Mesodermal cell (in vitro differentiated cells): Measurements from ENCODE around the gene RFC1.
"Not testable (repeated sequence)": the region's sequence is repeated elsewhere in the genome, so short reads cannot be mapped to it uniquely, and the experiment has no call there.

Source experiments
- H3K27ac ChIP-seq: 2 replicates; pipeline ENCODE4 v1.7.0; 2013; ENCODE audit warnings: mild to moderate bottlenecking, low read depth, low read length, moderate library complexity; ENCODE audit not compliant: severe bottlenecking
- H3K36me3 ChIP-seq: 2 replicates; pipeline ENCODE4 v1.7.1; 2013; ENCODE audit warnings: mild to moderate bottlenecking, low read length, moderate library complexity; ENCODE audit not compliant: control insufficient read depth, insufficient read depth
- H3K4me1 ChIP-seq: one replicate; pipeline ENCODE4 v1.7.1; 2013; ENCODE audit warnings: mild to moderate bottlenecking, low read length; ENCODE audit not compliant: insufficient read depth, control insufficient read depth, poor library complexity, severe bottlenecking
- H3K4me3 ChIP-seq: 2 replicates; pipeline ENCODE4 v1.7.0; 2013; ENCODE audit warnings: low read length, control low read depth, mild to moderate bottlenecking; ENCODE audit not compliant: insufficient read depth, poor library complexity, severe bottlenecking; ENCODE audit errors: extremely low read depth
- H3K9me3 ChIP-seq: 2 replicates; pipeline ENCODE4 v1.7.1; 2013; ENCODE audit warnings: mild to moderate bottlenecking, low read length, moderate library complexity; ENCODE audit not compliant: control insufficient read depth
- WGBS, 2 experiments: methylation state at CpG; one replicate each; pipeline ENCODE4 v1.1.5; 2013; ENCODE audit warnings: missing lambda C conversion rate in 2 of 2; ENCODE audit not compliant: insufficient coverage in 2 of 2; 5-methylcytosine and 5-hydroxymethylcytosine counted together

The RFC1 gene

DNA sequence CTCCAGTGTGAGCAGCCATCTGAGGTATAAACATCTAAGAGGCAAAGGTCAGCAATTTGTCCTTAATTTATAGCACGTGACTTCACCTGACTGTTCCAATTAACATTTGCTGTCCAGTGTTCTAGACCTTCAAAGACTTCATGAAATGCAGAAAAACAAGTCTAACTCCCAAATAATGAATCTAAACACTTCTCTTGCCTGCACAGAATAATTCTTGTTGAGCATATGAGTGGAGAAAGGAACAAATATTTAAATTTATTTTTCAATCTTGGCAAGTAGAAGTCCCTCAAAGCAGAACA is 12.0 kb downstream of the RFC1 start:
- Histone ChIP-seq H3K36me3 (peaks cover 25% of the 10 kb centered on the region), H3K27ac (no peak overlapping the region), H3K4me3 (no peak overlapping the region), H3K9me3 (no peaks in the 10 kb centered on the region), H3K4me1 (no peaks in the 10 kb centered on the region)
- 100% methylated on average over 1 of the region's 1 CpG for WGBS, 2 experiments

DNA sequence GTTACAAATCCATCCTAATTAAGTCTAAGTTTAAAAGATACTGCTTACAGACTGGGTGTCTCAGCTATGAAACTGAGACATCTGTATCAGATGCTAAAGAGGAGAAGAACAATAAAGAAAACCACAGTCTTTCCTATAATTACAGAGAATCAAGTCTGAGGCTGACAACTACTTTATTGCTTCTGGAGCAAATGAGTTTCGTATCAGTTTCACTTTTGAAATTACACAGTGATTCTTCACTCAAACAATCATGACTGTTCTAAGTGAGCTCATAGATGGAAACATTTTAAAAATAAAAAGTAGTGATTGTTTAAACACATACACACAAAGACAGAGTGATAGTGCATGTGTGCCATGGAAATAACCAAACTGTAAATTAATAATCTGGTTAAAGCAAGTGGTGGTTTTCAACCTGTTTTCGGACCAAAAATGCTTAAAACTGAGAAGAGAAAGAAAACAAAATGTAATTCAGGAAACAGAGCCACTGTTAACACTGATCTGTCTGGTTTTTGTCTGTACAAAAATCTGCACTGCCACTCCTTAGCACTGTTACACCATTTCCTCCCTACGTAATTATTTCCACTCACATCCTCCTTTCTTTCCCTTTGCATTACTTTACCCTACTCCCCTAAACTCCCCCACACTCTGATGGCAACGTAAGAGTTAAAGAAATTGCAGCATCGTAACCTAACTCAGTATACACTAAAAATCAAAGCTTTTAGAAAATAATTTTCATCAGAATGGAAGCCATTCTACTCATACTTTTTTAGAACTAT is 12.5 kb downstream of the RFC1 start:
- H3K9me3 ChIP-seq = no peaks in the 10 kb centered on the region
- H3K4me1 ChIP-seq = no peaks in the 10 kb centered on the region
- peaks cover 26% of the 10 kb centered on the region for H3K36me3 ChIP-seq
- WGBS, 2 experiments = 85% methylated on average over 3 to 4 of the region's 5 CpGs
- no peak overlapping the region for H3K4me3 ChIP-seq
- peak overlapping the region; percentile 51 for H3K27ac ChIP-seq

DNA sequence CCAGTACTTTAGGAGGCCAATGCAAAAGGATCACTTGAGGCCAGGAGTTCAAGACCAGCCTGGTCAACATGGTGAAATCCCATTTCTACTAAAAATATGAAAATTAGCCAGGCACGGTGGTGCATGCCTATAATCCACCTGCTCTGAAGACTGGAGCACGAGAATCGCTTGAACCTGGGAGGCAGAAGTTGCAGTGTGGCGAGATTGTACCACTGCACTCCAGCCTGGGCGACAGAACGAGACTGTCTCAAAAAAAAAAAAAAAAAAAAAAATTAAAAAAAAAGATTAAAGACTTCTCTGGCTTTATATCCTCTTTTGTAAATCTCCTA is 13.0 kb downstream of the RFC1 start:
- peaks cover 28% of the 10 kb centered on the region for H3K36me3 ChIP-seq
- 100% methylated on average over 3 of the region's 6 CpGs; no CpG with 5 or more reads in 1 of the 2 experiments for WGBS, 2 experiments
- not testable (repeated sequence) for H3K4me3 ChIP-seq, H3K27ac ChIP-seq, H3K4me1 ChIP-seq, H3K9me3 ChIP-seq

DNA sequence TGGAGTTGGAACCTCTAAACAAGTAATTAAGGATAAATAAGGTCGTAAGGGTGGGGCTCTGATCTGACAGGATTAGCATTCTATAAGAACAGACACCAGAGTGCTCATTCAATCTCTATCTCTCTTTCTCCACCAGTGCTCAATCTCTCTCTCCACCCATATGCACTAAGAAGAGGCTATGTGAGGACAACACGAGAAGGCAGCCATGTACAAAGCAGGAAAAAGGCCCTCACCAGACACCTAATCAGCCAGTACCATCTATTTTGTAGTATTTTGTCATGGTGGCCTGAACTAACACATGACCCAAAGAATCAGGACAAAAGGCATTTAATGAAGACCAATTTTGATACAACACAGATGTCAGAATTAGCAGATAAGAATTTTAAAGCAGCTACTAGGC is 16.8 kb downstream of the RFC1 start:
- Histone ChIP-seq H3K4me3 (no peak overlapping the region), H3K4me1 (no peaks in the 10 kb centered on the region), H3K36me3 (peaks cover 38% of the 10 kb centered on the region), H3K9me3 (no peaks in the 10 kb centered on the region), H3K27ac (no peak overlapping the region)
- WGBS, 2 experiments = no CpG with 5 or more reads among the region's 2 CpGs

DNA sequence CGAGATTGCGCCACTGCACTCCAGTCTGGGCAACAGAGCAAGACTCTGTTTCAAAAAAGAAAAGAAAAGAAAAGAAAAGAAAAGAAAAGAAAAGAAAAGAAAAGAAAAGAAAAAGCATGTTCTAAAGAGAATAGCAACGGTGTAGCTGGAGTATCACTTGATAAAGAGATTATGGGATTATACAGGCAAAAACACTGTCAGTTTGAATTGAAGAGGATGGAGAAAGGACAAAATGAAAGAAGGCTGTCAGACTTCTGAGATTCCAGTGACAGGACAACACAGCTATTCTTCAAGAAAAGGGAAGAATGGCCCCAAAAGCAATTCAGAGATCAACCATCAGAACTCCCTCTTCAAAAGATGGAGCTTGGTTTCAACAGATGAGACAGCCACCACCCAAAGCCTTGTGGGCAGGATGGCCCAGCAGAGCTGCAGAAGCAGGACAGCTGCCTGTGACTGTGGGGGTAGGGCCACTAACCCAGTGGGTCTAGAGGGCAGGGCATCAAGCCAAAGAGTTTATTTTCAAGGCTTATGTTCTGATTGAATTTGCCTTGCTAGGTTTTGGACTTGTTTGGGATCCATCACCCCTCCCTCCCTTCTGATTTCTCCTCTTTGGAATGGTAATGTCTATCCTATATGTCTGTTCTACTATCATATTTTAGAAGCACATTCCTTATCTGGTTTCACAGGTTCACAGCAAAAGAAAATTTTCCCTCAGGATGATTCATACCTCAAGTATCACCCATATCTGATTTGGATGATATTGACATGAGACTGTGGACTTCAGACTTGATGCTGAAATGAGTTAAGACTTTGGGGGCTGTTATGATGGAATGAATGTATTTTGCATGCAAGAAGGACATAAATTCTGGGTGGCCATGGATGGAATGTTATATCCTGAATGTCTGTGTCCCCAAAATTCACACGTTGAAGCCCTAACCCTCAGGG is 17.5 kb downstream of the RFC1 start:
- Histone ChIP-seq H3K36me3 (peaks cover 42% of the 10 kb centered on the region), H3K9me3 (no peaks in the 10 kb centered on the region), H3K4me1 (no peaks in the 10 kb centered on the region), H3K4me3 (no peak overlapping the region), H3K27ac (no peak overlapping the region)
- 91 to 94% methylated on average over 1 to 2 of the region's 4 CpGs for WGBS, 2 experiments

DNA sequence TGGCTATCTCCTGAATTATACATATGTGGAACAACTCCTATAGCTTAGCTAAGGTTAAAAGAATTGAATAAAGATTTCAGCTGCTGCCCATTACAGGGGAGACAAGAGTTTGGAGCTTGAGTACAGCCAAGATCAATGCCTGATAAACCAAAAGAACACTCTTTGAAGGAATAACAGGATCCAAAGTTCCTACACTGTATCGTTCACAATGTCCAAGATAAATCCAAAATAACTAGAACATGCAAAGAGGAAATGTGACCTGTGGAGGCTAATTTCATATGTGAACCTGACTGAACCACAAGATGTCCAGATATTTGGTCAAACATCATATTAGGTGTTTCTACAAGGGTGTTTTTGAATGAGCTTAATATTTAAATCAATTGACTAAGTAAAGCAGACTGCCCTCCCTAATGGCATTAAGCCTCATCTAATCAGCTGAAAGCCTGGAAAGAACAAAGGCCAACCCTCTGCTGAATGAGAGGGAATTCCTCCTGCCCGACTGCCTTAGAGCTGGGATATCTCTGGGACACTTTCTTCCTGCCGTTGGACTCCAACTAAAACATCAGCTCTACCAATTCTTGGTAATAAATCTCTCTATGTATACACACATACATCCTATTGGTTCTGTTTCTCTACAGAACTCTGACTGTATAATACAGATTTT is 19.2 kb downstream of the RFC1 start:
- Histone ChIP-seq H3K36me3 (peaks cover 52% of the 10 kb centered on the region), H3K9me3 (no peaks in the 10 kb centered on the region), H3K4me3 (no peak overlapping the region), H3K27ac (no peak overlapping the region), H3K4me1 (no peaks in the 10 kb centered on the region)
- WGBS, 2 experiments = 79% methylated on average over 2 of the region's 3 CpGs; no CpG with 5 or more reads in 1 of the 2 experiments

DNA sequence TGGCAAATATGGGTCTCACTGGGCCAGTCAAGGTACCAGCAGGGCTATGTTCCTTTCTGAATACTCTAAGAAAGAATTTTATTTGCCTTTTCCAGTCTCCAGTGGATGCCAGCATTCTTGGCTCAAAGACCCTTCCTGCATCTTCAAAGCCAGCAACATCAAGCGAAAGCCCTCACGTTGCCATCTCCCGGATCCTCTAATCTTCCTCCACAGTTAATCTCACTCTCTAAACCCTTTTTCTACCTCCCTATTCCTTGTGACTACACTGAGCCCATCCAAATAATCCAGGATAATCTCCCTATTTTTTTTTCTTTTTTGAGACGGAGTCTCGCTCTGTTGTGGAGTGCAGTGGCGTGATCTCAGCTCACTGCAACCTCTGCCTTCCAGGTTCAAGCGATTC is 23.4 kb downstream of the RFC1 start:
- H3K27ac ChIP-seq = peak overlapping the region; percentile 6
- H3K4me1 ChIP-seq = no peaks in the 10 kb centered on the region
- peaks cover 33% of the 10 kb centered on the region for H3K36me3 ChIP-seq
- 99% methylated on average over 6 to 7 of the region's 7 CpGs for WGBS, 2 experiments
- H3K9me3 ChIP-seq = no peaks in the 10 kb centered on the region
- H3K4me3 ChIP-seq = no peak overlapping the region

DNA sequence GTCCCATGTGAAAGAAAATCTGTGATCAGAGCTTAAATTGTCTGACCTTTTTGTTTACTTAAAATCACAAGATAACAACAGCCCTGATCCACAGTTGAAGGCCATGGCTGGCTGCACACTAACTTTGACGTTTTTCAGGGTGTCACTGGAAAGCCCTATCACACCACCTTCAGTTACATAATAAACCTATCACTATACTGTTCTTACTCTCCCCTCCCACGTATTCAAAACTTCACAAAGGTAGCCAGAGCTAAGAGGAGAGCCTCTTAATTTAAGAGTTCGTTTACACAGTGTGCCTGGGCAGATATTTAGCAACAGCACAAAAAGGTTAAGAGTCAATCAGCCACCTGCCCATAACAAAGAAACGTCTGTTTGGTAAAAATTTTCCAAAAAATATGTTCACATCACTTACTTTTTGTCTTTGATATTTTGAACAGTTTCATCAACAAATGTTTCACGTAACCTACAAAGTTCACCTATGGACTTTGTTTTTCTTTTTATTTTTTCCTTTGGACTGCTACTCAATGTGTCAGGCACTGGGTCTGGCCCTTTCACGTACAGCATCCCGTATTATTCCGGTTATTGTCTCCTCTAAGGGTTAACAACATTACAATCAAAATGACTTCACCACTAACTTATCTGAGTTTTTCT is 25.0 kb downstream of the RFC1 start:
- no peaks in the 10 kb centered on the region for H3K9me3 ChIP-seq
- no peaks in the 10 kb centered on the region for H3K4me1 ChIP-seq
- H3K27ac ChIP-seq = no peak overlapping the region
- 88 to 90% methylated on average over 7 to 8 of the region's 8 CpGs for WGBS, 2 experiments
- no peak overlapping the region for H3K4me3 ChIP-seq
- H3K36me3 ChIP-seq = peaks cover 27% of the 10 kb centered on the region

DNA sequence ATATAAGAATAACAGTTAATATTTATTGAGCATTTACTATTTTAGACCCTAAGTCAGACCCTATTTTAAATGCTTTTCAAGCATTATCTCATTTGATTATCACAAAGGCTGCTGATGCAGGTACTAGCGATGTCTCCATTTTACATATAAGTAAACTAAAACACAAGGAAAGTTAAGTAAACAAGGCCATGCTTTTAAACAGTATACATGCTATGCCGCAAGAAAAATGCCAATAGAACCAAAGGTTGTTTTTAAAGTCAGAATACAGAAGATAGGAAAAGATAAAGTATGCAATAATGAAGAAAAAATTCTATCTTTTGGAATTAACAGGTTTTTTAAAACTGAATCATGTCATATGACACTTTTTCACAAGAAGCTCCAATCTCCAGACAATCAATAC is 26.2 kb downstream of the RFC1 start:
- no CpG with 5 or more reads among the region's 2 CpGs for WGBS, 2 experiments

DNA sequence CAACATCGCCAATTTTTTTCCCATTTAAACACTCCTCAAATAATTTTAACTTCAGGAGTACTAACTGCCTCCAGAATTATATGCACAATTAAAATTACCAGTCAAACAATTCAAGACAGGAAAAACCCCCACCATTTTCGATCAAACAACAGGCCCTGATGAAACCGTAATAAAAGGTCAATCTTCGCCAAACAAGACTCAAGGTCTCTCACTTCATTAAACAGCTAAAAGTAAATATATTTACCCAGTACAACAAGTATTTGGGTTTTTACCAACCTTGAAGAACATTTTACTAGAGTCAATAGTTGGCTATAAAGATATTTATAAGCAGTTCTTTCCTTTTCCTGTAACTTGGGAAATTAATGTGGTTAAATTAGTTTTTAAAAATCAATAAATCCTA is 28.3 kb downstream of the RFC1 start:
- Histone ChIP-seq H3K27ac (no peak overlapping the region), H3K36me3 (peaks cover 17% of the 10 kb centered on the region), H3K4me3 (no peak overlapping the region), H3K9me3 (no peaks in the 10 kb centered on the region), H3K4me1 (no peaks in the 10 kb centered on the region)
- WGBS, 2 experiments = 85 to 94% methylated on average over 2 to 3 of the region's 4 CpGs

More for the DNA sequence above, 26.2 kb downstream of the RFC1 start:
- no peaks in the 10 kb centered on the region for H3K4me1 ChIP-seq
- no peak overlapping the region for H3K27ac ChIP-seq
- no peak overlapping the region for H3K4me3 ChIP-seq
- no peaks in the 10 kb centered on the region for H3K9me3 ChIP-seq
- peaks cover 27% of the 10 kb centered on the region for H3K36me3 ChIP-seq
